ENCODE data around the gene SREBF2. TPM values are rescaled to one million over a fixed set of nuclear protein-coding genes. Genes with fewer than 3 reads are reported as not detected.
A peak's percentile ranks its signal among the peaks of the same experiment; 100 is the strongest.

SREBF2 gene
- total and polyA plus RNA-seq, 9 of the 15 experiments (the other 6 are each of a cell fraction or from before 2014, with no cell fraction given): 1.1 to 84.2 (median 26.9) TPM

GRCh38 chr22:41831828-41832552 lies 915 bp upstream of the SREBF2 start:
- FAIRE-seq (no peak), ATAC-seq (no peak), DNase-seq (ENCODE audit: extremely low read depth in 1 of 4, low spot score in 3 of 4) (no peak)
- Histone ChIP-seq H4K20me1 (replicated peaks; ENCODE audit: control insufficient read depth, insufficient read depth, low read length) (no peaks in the 10 kb centered on the region), H3K27me3 (ENCODE audit: control insufficient read depth in 2 of 2, insufficient read depth in 2 of 2, low read length in 2 of 2) (no peaks in the 10 kb centered on the region), H3K9ac (ENCODE audit: insufficient read depth in 1 of 2, low read depth in 2 of 2, low read length in 2 of 2) (peak overlapping the region; percentile 89 to 93), H3K4me2 (ENCODE audit: insufficient read depth, low read length) (peak overlapping the region; percentile 86), H3K36me3 (ENCODE audit: control insufficient read depth, insufficient read depth, low read length) (peaks cover 25% of the 10 kb centered on the region), H3K79me2 (ENCODE audit: control insufficient read depth, insufficient read depth, low read length) (peaks cover 45% of the 10 kb centered on the region), H3K27ac (ENCODE audit: extremely low read depth, low read depth, low read length) (peak overlapping the region; percentile 98), H3K4me1 (replicated peaks in 1 of 2; ENCODE audit: control insufficient read depth in 2 of 2, insufficient read depth in 2 of 2, low read length in 2 of 2) (peaks cover 17 to 21% of the 10 kb centered on the region in 2 experiments; a peak in 4 of 5 replicates), H3K9me1 (ENCODE audit: control insufficient read depth, insufficient read depth, low read length) (peaks cover 2% of the 10 kb centered on the region), H2AFZ (ENCODE audit: low read depth, low read length) (peak overlapping the region; percentile 81), H3K4me3 (peak overlapping the region; percentile 66), H3K9me3 (replicated peaks; ENCODE audit: control insufficient read depth, insufficient read depth, low read depth, low read length) (no peaks in the 10 kb centered on the region; the same call in 1 of the 2 replicates)
- POLR2A ChIA-PET: interaction anchor here (0.8 to 2.7 kb wide), 3 partner anchors 13 to 32 kb away, joined by 4 to 34 read pairs (median 6); partner anchors contain the start of gene CCDC134
- intact Hi-C loops (cut with micrococcal nuclease) (no loop called here), in situ Hi-C loops (cut with MboI) (no loop called here)
- WGBS (ENCODE audit: insufficient coverage, low coverage, missing lambda C conversion rate): 13% methylated on average over 16 of the region's 17 CpGs
- CTCF ChIA-PET (ENCODE audit: low intra/inter-chr PET ratio): no interaction called here
- TSS peak; percentile 90 for BruUV-seq (replicated peaks)
- TF ChIP-seq CBX1 (IDR thresholded peaks at IDR 0.05; ENCODE audit: low read depth) (peak; percentile 81; the same call in 1 of the 2 replicates), E4F1 (CRISPR knock-in tag; IDR thresholded peaks at IDR 0.05; ENCODE audit: borderline replicate concordance) (no peak), MECOM (CRISPR knock-in tag; IDR thresholded peaks at IDR 0.05) (peak; percentile 60; the same call in 1 of the 2 replicates), PHF20 (IDR thresholded peaks at IDR 0.05; ENCODE audit: partially characterized antibody) (peak; percentile 62), LEF1 (IDR thresholded peaks at IDR 0.05) (no peak), SRF (CRISPR knock-in tag; IDR thresholded peaks at IDR 0.05) (peak in 1 of 2 experiments; percentile 63; a peak in 1 of 4 replicates), HDAC1 (IDR thresholded peaks at IDR 0.05) (0 out of 4 replicates have a peak, but pooled peaks have one; percentile 12 to 54), ZNF316 (IDR thresholded peaks at IDR 0.05) (peak; percentile 71), ZFX (CRISPR knock-in tag; IDR thresholded peaks at IDR 0.05) (peak; percentile 51; the same call in 1 of the 2 replicates), RCOR1 (IDR thresholded peaks at IDR 0.05; ENCODE audit: borderline replicate concordance in 1 of 2, low read depth in 2 of 2, low read length in 2 of 2) (peak; percentile 28 to 78; a peak in 3 of 4 replicates), ZNF274 (IDR thresholded peaks at IDR 0.05; ENCODE audit: borderline replicate concordance, low read depth, low read length) (no peak), ATF6 (CRISPR knock-in tag; IDR thresholded peaks at IDR 0.05) (no peak), KDM1A (IDR thresholded peaks at IDR 0.05) (peak; percentile 87 to 93), HNRNPLL (IDR thresholded peaks at IDR 0.05; ENCODE audit: low read depth, low read length, poor library complexity, severe bottlenecking) (no peak), THRA (IDR thresholded peaks at IDR 0.05) (no peak), SMARCA5 (IDR thresholded peaks at IDR 0.05) (peak; percentile 90)
